ENCODE results near the gene BLZF1.

- TF ChIP-seq CTCF (conservative IDR thresholded peaks at IDR 0.05; ENCODE audit: low read length) (no peak), EZH2phosphoT487 (IDR thresholded peaks at IDR 0.05; ENCODE audit: borderline replicate concordance) (no peak)
Measured at GRCh38 chr1:169338617-169339016, 29.4 kb upstream of the BLZF1 start.
